Mammary epithelial cell (primary cell): ENCODE measurements around the gene ZFAND3.

Experiments
- EZH2 ChIP-seq: IDR thresholded peaks from 2 replicates; pipeline ENCODE4 v1.6.1; 2012; ENCODE audit warnings: low read length, inconsistent platforms, borderline replicate concordance
- TF ChIP-seq, protein P1 (sequence below), 2 donors: IDR thresholded peaks in 1 of 2; conservative IDR thresholded peaks in 1 of 2; 2 replicates each; pipeline ENCODE4 v1.5.1; 2011 to 2012; ENCODE audit warnings: inconsistent platforms in 2 of 2, low read length in 2 of 2, mild to moderate bottlenecking in 2 of 2, control low read depth in 1 of 2, low read depth in 1 of 2; ENCODE audit not compliant: insufficient read depth in 1 of 2; ENCODE audit errors: extremely low read depth in 1 of 2

DNA sequence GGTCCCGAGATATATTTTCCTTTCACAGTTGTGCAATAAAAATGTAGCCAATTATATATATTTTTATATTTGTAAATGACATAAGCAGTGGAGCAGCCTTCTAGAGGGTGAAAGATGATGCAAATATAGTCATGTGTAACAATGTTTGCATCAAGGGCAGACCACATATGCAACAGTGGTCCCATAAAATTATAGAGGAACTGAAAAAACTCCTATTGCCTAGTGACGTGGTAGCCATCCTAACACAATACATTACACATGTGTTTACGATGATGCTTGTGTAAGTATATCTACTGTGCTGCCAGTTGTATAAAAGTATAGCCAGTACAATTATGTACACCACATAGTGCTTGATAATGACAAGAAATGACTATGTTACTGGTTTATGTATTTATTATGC lies 162.8 kb downstream of the ZFAND3 start:
- TF ChIP-seq, protein P1, sequence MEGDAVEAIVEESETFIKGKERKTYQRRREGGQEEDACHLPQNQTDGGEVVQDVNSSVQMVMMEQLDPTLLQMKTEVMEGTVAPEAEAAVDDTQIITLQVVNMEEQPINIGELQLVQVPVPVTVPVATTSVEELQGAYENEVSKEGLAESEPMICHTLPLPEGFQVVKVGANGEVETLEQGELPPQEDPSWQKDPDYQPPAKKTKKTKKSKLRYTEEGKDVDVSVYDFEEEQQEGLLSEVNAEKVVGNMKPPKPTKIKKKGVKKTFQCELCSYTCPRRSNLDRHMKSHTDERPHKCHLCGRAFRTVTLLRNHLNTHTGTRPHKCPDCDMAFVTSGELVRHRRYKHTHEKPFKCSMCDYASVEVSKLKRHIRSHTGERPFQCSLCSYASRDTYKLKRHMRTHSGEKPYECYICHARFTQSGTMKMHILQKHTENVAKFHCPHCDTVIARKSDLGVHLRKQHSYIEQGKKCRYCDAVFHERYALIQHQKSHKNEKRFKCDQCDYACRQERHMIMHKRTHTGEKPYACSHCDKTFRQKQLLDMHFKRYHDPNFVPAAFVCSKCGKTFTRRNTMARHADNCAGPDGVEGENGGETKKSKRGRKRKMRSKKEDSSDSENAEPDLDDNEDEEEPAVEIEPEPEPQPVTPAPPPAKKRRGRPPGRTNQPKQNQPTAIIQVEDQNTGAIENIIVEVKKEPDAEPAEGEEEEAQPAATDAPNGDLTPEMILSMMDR (conservative IDR thresholded peaks at IDR 0.05 in 1 of 2, IDR thresholded peaks at IDR 0.05 in 1 of 2; ENCODE audit: extremely low read depth in 1 of 2, insufficient read depth in 1 of 2, low read depth in 1 of 2, low read length in 2 of 2), result no peak
- no peak for TF ChIP-seq EZH2
